GM19099 (cell line): ENCODE measurements around the gene FAM187B.

Source experiments
- POLR2A ChIP-seq: IDR thresholded peaks from 3 replicates; pipeline ENCODE4 v1.6.1; 2011; ENCODE audit warnings: low read depth; ENCODE audit not compliant: insufficient read length; ENCODE audit errors: extremely low read depth

Gene FAM187B

GRCh38 chr19:35266520-35267352, 38.2 kb upstream of the FAM187B start:
- no peak for TF ChIP-seq POLR2A

DNA sequence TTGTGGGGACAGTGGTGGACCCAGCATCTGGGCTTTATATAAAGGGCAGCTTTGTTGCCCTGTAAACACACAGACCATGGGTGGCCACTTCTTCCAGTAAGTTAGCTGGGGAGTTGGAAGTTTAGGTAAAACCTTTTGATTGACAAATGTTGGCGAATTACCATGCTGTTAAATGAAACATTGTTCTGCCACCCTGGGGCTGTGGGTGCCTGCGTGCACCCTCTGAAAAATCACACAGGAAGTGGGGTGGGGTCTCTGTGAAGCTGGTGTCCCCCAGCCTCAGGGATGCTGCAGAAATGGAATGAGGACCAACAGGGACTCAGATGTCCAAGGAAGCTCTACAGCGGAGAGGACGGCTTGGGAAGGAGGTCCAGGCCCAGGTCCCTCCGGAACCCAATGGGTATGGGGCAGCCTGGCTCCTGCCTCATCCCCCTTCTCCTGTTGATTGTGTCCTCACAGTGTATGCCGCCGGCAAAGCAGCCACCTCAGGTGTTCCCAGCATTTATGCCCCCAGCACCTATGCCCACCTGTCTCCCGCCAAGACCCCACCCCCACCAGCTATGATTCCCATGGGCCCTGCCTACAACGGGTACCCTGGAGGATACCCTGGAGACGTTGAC, 37.5 kb upstream of the FAM187B start:
- no peak for TF ChIP-seq POLR2A

- TF ChIP-seq POLR2A, result no peak
These were observed 36.8 kb upstream of the FAM187B start for GRCh38 chr19:35265126-35265899.

- no peak for TF ChIP-seq POLR2A
These were observed 36.0 kb upstream of the FAM187B start for GRCh38 chr19:35264268-35265125.

DNA sequence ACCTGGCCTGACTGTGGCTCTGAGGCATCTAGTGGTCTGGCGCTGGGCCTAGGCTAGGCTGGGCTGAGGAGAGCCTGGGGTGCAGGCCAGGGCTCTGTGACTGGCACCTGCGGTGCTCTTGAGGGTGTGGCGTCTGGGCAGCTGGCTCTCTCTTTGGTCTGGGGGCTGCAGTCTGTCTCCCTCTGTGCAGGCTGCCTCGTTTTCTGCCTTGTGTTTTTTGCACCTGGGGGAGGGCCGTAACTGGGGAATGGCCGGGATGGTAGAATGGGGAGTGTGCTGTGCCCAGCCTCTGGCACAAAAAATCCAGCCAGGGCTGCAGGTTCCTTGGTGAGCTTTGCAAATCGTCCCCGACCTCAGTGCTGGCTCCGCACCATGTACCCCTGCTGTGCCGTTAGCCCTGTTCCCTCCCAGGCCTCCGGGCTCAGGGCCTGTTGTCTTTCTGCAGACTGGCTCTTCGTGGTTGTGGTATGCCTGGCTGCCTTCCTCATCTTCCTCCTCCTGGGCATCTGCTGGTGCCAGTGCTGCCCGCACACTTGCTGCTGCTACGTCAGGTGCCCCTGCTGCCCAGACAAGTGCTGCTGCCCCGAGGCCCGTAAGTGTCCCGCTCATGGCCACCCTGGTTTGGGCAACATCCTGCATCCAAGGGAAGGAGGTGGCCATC, 33.7 kb upstream of the FAM187B start:
- TF ChIP-seq POLR2A, result no peak

GRCh38 chr19:35261356-35262100, 33.0 kb upstream of the FAM187B start:
- no peak for TF ChIP-seq POLR2A

DNA sequence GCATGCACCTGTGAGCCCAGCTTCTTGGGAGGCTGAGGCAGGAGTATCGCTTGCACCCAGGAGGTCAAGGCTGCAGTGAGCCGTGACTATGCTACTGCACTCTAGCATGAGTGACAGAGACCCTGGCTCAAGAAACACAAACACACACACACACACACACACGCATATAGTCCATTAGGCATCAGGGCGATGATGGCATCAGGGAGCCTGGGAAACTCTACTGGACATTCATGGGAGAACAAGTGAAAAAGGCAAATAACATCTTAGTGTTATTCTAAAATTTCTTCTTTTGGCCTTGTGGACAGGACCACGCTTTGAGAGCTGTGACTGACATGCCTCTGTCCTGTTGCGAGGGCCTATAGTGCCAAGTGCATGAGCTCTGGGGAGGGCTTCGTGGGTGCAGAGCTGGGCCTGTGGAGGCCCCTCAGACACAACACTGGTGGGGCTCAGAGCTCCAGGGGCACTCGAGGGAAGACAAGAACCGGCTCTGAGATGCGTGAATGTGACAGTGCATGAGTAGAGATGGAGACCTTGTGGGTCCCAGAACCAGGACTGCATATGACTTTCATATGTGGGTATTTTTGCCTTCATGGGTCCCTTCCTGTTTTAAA, 32.3 kb upstream of the FAM187B start:
- TF ChIP-seq POLR2A, result no peak

DNA sequence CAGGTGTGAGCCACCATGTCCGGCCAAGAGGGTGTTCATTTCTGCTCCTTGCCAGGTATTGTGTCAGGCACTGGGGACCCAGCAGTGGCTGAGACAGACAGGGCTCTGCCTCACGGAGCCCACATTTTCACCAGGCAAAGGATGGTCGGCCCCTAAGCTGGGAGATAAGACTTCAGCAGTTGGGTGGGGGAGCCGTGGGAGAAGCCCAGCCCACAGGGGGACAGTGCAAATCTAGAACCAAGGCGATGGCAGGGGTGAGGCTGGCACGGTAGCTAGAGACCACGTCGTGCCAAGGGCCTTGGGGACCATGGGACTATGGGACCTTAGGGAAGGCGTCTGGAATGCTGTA, 28.5 kb upstream of the FAM187B start:
- TF ChIP-seq POLR2A, result no peak

- no peak for TF ChIP-seq POLR2A
These were observed 28.0 kb upstream of the FAM187B start for GRCh38 chr19:35256566-35256965.

DNA sequence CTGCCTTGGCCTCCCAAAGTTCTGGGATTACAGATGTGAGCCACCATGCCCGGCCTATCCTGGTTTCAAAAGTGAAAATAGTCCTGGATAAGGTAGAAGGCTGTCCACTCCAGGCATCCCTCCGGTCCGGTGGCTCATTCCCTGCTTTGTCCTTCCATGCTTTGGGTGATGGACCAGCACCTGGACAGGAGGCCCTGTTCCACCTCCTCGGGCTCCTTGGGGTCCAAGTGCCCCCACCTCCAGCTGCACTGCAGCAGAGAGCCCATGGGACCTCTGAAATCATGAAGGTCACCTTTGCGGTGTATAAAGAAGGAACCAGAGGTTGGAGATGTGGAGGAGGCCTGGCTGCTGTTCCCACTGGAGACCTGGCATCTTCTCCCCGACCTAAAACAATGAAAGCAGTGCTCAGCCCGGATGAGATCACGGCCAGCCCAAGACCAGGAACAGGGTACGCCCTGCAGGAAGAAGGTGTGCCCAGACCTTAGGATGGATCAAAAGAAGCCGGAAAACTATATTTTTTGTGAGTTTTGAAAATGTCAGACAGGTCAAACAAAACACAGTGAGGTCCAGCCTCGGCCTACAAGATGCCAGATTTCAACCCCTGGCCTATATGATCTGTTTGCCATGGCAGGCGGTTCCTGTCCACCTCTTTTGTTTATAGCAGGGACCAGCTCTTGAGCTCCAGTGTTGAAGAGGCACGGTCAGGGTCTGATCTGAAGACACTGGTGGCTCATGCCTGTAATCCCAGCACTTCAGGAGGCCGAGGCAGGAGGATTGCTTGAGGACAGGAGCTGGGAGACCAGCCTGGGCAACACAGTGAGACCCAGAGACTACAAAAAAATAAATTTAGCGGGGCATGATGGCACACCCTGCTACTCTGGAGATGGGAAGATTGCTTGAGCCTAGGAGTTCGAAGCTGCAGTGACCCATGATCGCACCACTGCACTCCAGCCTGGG, 26.1 kb upstream of the FAM187B start:
- no peak for TF ChIP-seq POLR2A

- TF ChIP-seq POLR2A, result no peak
These were observed 25.1 kb upstream of the FAM187B start for GRCh38 chr19:35253316-35254286.
